A673 (cell line): ENCODE results near the gene TAB3. TPM values are rescaled to one million over a fixed set of nuclear protein-coding genes. Genes with fewer than 3 reads are reported as not detected.

Experiments
- BruUV-seq: library from RNA; stranded (reverse); fragments of 400-500 nt; replicated peaks from 2 replicates; lab custom pipeline; 2021; lab: Mats Ljungman, UMichigan
- CTCF ChIA-PET: fragments of 300-600 bp; sonication (Branson Sonifier 250); formaldehyde crosslinking; loops from one replicate; lab custom pipeline; 2022; ENCODE audit warnings: antibody characterized with exemption; lab: Charles Lee
- POLR2A ChIA-PET: fragments of 300-600 bp; sonication (Branson Sonifier 250); formaldehyde crosslinking; loops from one replicate; lab custom pipeline; 2022; ENCODE audit warnings: antibody characterized with exemption; ENCODE audit not compliant: low non-redundant PET; lab: Charles Lee
- DNase-seq: peaks from one replicate; pipeline ENCODE4 v3.0.0-alpha.2; 2015; ENCODE audit warnings: low spot score
- H3K27ac ChIP-seq: fragments of 200-600 bp; sonication (generic); 2 replicates; pipeline ENCODE4 v1.5.1; 2016; ENCODE audit warnings: mixed run types, low read depth, mild to moderate bottlenecking, mixed read lengths, antibody characterized with exemption, low read length; ENCODE audit not compliant: poor library complexity, severe bottlenecking
- H3K27me3 ChIP-seq: fragments of 200-600 bp; sonication (generic); replicated peaks from 2 replicates; pipeline ENCODE4 v1.6.1; 2017; ENCODE audit warnings: mixed run types, low read depth, mild to moderate bottlenecking, mixed read lengths, antibody characterized with exemption, low read length; ENCODE audit not compliant: insufficient read depth, poor library complexity
- H3K36me3 ChIP-seq: fragments of 200-600 bp; sonication (generic); 2 replicates; pipeline ENCODE4 v1.6.1; 2016; ENCODE audit warnings: mixed run types, mild to moderate bottlenecking, mixed read lengths, antibody characterized with exemption, low read length; ENCODE audit not compliant: insufficient read depth, poor library complexity, severe bottlenecking
- H3K4me1 ChIP-seq: fragments of 200-600 bp; sonication (generic); 2 replicates; pipeline ENCODE4 v1.6.1; 2017; ENCODE audit warnings: mixed run types, mild to moderate bottlenecking, mixed read lengths, antibody characterized with exemption, low read length; ENCODE audit not compliant: insufficient read depth, poor library complexity, severe bottlenecking
- H3K4me3 ChIP-seq: fragments of 200-600 bp; sonication (generic); 2 replicates; pipeline ENCODE4 v1.5.1; 2016; ENCODE audit warnings: low read depth, mixed run types, mild to moderate bottlenecking, mixed read lengths, low read length; ENCODE audit not compliant: poor library complexity, severe bottlenecking
- H3K9me3 ChIP-seq: fragments of 200-600 bp; sonication (generic); 2 replicates; pipeline ENCODE4 v1.6.1; 2016; ENCODE audit warnings: mixed run types, low read depth, mild to moderate bottlenecking, mixed read lengths, antibody characterized with exemption, low read length; ENCODE audit not compliant: poor library complexity, severe bottlenecking
- EZH2 ChIP-seq: fragments of 200-600 bp; sonication (generic); IDR thresholded peaks from 2 replicates; pipeline ENCODE4 v1.6.1; 2017; ENCODE audit warnings: borderline replicate concordance, low read depth, mild to moderate bottlenecking, mixed read lengths, antibody characterized with exemption, low read length; ENCODE audit not compliant: poor library complexity, severe bottlenecking
- intact Hi-C: fragments of 100-400 bp; cut with micrococcal nuclease; formaldehyde crosslinking; loops from one replicate; pipeline ENCODE4 v1.10.0; 2022; ENCODE audit not compliant: unreplicated experiment
- total RNA-seq: library from RNA; stranded (reverse); gene quantifications from 2 replicates; pipeline ENCODE4 v1.2.3, GENCODE V29; 2021
- TF ChIP-seq, protein P1 (sequence below): fragments of 300-800, 200-600 bp; sonication (generic); conservative IDR thresholded peaks from 2 replicates; pipeline ENCODE4 v1.5.1; 2017; ENCODE audit warnings: low read depth, mild to moderate bottlenecking, antibody characterized with exemption, low read length, moderate library complexity, mixed read lengths

The TAB3 gene
- total RNA-seq, 1 experiment from 2014 or later = 12.0 TPM

GRCh38 chrX:30875957-30876356 is 13.1 kb downstream of the TAB3 start:
- no peaks in the 10 kb centered on the region for H3K27me3 ChIP-seq
- ChIA-PET CTCF (no interaction called here), POLR2A (no interaction called here)
- no TSS peak for BruUV-seq
- intact Hi-C loops = no loop called here
- no peak overlapping the region for H3K4me3 ChIP-seq
- no peaks in the 10 kb centered on the region for H3K4me1 ChIP-seq
- DNase-seq = peak; percentile 2
- no peak overlapping the region for H3K27ac ChIP-seq
- TF ChIP-seq EZH2 = no peak
- TF ChIP-seq, protein P1, sequence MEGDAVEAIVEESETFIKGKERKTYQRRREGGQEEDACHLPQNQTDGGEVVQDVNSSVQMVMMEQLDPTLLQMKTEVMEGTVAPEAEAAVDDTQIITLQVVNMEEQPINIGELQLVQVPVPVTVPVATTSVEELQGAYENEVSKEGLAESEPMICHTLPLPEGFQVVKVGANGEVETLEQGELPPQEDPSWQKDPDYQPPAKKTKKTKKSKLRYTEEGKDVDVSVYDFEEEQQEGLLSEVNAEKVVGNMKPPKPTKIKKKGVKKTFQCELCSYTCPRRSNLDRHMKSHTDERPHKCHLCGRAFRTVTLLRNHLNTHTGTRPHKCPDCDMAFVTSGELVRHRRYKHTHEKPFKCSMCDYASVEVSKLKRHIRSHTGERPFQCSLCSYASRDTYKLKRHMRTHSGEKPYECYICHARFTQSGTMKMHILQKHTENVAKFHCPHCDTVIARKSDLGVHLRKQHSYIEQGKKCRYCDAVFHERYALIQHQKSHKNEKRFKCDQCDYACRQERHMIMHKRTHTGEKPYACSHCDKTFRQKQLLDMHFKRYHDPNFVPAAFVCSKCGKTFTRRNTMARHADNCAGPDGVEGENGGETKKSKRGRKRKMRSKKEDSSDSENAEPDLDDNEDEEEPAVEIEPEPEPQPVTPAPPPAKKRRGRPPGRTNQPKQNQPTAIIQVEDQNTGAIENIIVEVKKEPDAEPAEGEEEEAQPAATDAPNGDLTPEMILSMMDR = no peak
- no peaks in the 10 kb centered on the region for H3K9me3 ChIP-seq
- no peaks in the 10 kb centered on the region for H3K36me3 ChIP-seq

DNA sequence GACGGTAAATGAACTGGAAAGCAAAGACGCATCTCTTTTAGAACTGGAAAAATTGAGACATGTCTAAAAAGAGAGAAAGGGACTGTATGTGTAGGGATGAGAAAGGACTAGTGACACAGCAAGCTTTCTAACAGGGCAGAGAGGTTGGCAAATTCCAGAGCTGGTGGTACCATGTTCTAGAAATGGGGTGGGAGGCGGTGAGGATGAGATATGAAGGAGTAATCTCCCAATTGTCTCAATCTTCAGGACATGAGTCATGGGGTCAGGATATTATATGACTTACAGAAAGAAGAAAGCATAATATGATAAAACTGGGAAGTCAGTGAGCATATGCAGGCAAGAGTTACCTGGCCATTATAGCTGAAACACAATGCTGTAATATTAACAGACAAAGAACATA is 14.2 kb downstream of the TAB3 start:
- CTCF ChIA-PET = no interaction called here
- BruUV-seq = no TSS peak
- POLR2A ChIA-PET = no interaction called here

DNA sequence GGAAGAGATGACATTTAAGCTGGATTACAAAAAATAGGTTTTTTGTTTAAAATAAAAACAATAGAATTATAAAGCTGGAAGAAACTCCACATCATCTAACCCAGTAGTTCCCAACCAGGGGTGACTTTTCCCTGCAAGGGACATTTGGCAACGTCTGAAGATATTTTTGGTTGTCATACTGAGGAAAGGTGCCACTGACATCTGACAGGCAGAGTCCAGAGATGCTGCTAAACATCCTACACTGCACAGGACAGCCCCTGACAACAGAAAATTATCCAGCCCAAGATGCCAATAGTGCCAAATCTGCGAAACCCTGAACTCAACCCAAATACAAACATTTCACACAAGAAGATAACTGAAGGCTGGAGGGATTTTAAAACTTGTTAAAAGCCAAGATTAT is 18.5 kb downstream of the TAB3 start:
- no peak for DNase-seq
- Histone ChIP-seq H3K36me3 (no peaks in the 10 kb centered on the region), H3K27ac (no peak overlapping the region), H3K4me3 (no peak overlapping the region), H3K4me1 (no peaks in the 10 kb centered on the region), H3K27me3 (no peaks in the 10 kb centered on the region), H3K9me3 (no peaks in the 10 kb centered on the region)
- intact Hi-C loops = no loop called here
- ChIA-PET CTCF (no interaction called here), POLR2A (no interaction called here)
- TF ChIP-seq EZH2 = no peak
- TF ChIP-seq, protein P1 = no peak
- BruUV-seq = no TSS peak

More for the DNA sequence above, 14.2 kb downstream of the TAB3 start:
- TF ChIP-seq, protein P1 = no peak
- no peak for TF ChIP-seq EZH2
- no peak for DNase-seq
- Histone ChIP-seq H3K4me3 (no peak overlapping the region), H3K4me1 (no peaks in the 10 kb centered on the region), H3K36me3 (no peaks in the 10 kb centered on the region), H3K27ac (no peak overlapping the region), H3K27me3 (no peaks in the 10 kb centered on the region), H3K9me3 (no peaks in the 10 kb centered on the region)
- intact Hi-C loops = no loop called here
